Skeletal muscle tissue (tissue), 4 donors: ENCODE measurements around the gene CFAP221. TPM values are rescaled to one million over a fixed set of nuclear protein-coding genes. Genes with fewer than 3 reads are reported as not detected.

Experiments
- H3K27ac ChIP-seq: one replicate; pipeline ENCODE4 v1.7.0; 2013; ENCODE audit warnings: mild to moderate bottlenecking, low read depth, low read length, inconsistent platforms
- H3K27me3 ChIP-seq, 3 donors: one replicate each; pipeline ENCODE4 v1.7.0; 2013; ENCODE audit warnings: low read length in 3 of 3; ENCODE audit not compliant: control insufficient read depth in 3 of 3, insufficient read depth in 3 of 3
- H3K36me3 ChIP-seq, 3 donors: one replicate each; pipeline ENCODE4 v1.7.0; 2013; ENCODE audit warnings: low read length in 3 of 3; ENCODE audit not compliant: control insufficient read depth in 3 of 3, insufficient read depth in 3 of 3
- H3K4me1 ChIP-seq, 3 donors: one replicate each; pipeline ENCODE4 v1.7.0; 2013; ENCODE audit warnings: low read length in 3 of 3, mild to moderate bottlenecking in 3 of 3; ENCODE audit not compliant: control insufficient read depth in 3 of 3, insufficient read depth in 3 of 3
- H3K4me3 ChIP-seq, 3 donors: one replicate each; pipeline ENCODE4 v1.7.0; 2013; ENCODE audit warnings: low read length in 3 of 3
- H3K9ac ChIP-seq, 3 donors: one replicate each; pipeline ENCODE4 v1.7.0; 2013; ENCODE audit warnings: low read length in 3 of 3, mild to moderate bottlenecking in 3 of 3, moderate library complexity in 2 of 3, low read depth in 1 of 3
- H3K9me3 ChIP-seq, 3 donors: one replicate each; pipeline ENCODE4 v1.7.0; 2013; ENCODE audit warnings: low read length in 3 of 3; ENCODE audit not compliant: control insufficient read depth in 3 of 3
- total RNA-seq: library from RNA; depleted of rRNA; stranded (reverse); fragments of >200 nt; gene quantifications from one replicate; pipeline ENCODE4 v1.2.3, GENCODE V29; 2014
- donor health status: Osteomylitis.

The CFAP221 gene
- total RNA-seq, 1 donor from 2014 or later, result 1.0 TPM

GRCh38 chr2:119533560-119533959, 10.7 kb upstream of the CFAP221 start:
- H3K36me3 ChIP-seq, result no peaks in the 10 kb centered on the region
- H3K4me3 ChIP-seq, result no peak overlapping the region
- H3K9ac ChIP-seq, result no peak overlapping the region
- H3K9me3 ChIP-seq, result peaks cover 0 to 8% (median 3%) of the 10 kb centered on the region in 3 donors
- H3K27me3 ChIP-seq, result no peaks in the 10 kb centered on the region
- H3K4me1 ChIP-seq, result no peaks in the 10 kb centered on the region
- H3K27ac ChIP-seq, result no peak overlapping the region

- H3K27me3 ChIP-seq, result no peaks in the 10 kb centered on the region
- no peak overlapping the region for H3K4me3 ChIP-seq
- H3K36me3 ChIP-seq, result no peaks in the 10 kb centered on the region
- H3K27ac ChIP-seq, result no peak overlapping the region
- no peak overlapping the region for H3K9ac ChIP-seq
- peaks cover 0 to 8% (median 3%) of the 10 kb centered on the region in 3 donors for H3K9me3 ChIP-seq
- no peaks in the 10 kb centered on the region for H3K4me1 ChIP-seq
Observed at GRCh38 chr2:119536211-119536610, 8.0 kb upstream of the CFAP221 start.

- no peak overlapping the region for H3K9ac ChIP-seq
- peaks cover 0 to 6% (median 3%) of the 10 kb centered on the region in 3 donors for H3K9me3 ChIP-seq
- H3K27ac ChIP-seq, result no peak overlapping the region
- no peaks in the 10 kb centered on the region for H3K36me3 ChIP-seq
- H3K4me1 ChIP-seq, result no peaks in the 10 kb centered on the region
- no peak overlapping the region for H3K4me3 ChIP-seq
- peaks cover 0 to 3% (median 0%) of the 10 kb centered on the region in 3 donors for H3K27me3 ChIP-seq
Observed at GRCh38 chr2:119536707-119537106, 7.5 kb upstream of the CFAP221 start.

- H3K36me3 ChIP-seq, result no peaks in the 10 kb centered on the region
- H3K27me3 ChIP-seq, result peaks cover 0 to 7% (median 0%) of the 10 kb centered on the region in 3 donors
- H3K9me3 ChIP-seq, result peaks cover 0 to 5% (median 3%) of the 10 kb centered on the region in 3 donors
- H3K27ac ChIP-seq, result no peak overlapping the region
- no peak overlapping the region for H3K9ac ChIP-seq
- no peak overlapping the region for H3K4me3 ChIP-seq
- no peaks in the 10 kb centered on the region for H3K4me1 ChIP-seq
Observed at GRCh38 chr2:119537792-119538191, 6.5 kb upstream of the CFAP221 start.

GRCh38 chr2:119541476-119541875, 2.8 kb upstream of the CFAP221 start:
- Histone ChIP-seq H3K9me3 (no peaks in the 10 kb centered on the region), H3K27ac (no peak overlapping the region), H3K27me3 (peaks cover 0 to 7% (median 0%) of the 10 kb centered on the region in 3 donors), H3K4me1 (peaks cover 3 to 4% (median 4%) of the 10 kb centered on the region in 3 donors), H3K4me3 (no peak overlapping the region), H3K9ac (no peak overlapping the region), H3K36me3 (no peaks in the 10 kb centered on the region)

- Histone ChIP-seq H3K9ac (peak overlapping the region in 2 of 3 donors; percentile 59 to 77), H3K4me3 (peak overlapping the region in 2 of 3 donors; percentile 73 to 74), H3K4me1 (peaks cover 3 to 15% (median 6%) of the 10 kb centered on the region in 3 donors), H3K36me3 (no peaks in the 10 kb centered on the region), H3K27ac (no peak overlapping the region), H3K9me3 (no peaks in the 10 kb centered on the region), H3K27me3 (peaks cover 0 to 7% (median 0%) of the 10 kb centered on the region in 3 donors)
Observed at GRCh38 chr2:119544939-119545475, 758 bp downstream of the CFAP221 start.

- Histone ChIP-seq H3K4me3 (no peak overlapping the region), H3K36me3 (no peaks in the 10 kb centered on the region), H3K9ac (no peak overlapping the region), H3K27ac (no peak overlapping the region), H3K4me1 (peaks cover 3 to 15% (median 6%) of the 10 kb centered on the region in 3 donors), H3K27me3 (peaks cover 0 to 7% (median 0%) of the 10 kb centered on the region in 3 donors), H3K9me3 (no peaks in the 10 kb centered on the region)
Observed at GRCh38 chr2:119545754-119546446, 1.7 kb downstream of the CFAP221 start.

- H3K9ac ChIP-seq, result no peak overlapping the region
- no peaks in the 10 kb centered on the region for H3K36me3 ChIP-seq
- H3K9me3 ChIP-seq, result no peaks in the 10 kb centered on the region
- no peak overlapping the region for H3K27ac ChIP-seq
- H3K27me3 ChIP-seq, result peaks cover 0 to 7% (median 0%) of the 10 kb centered on the region in 3 donors
- peaks cover 3 to 15% (median 6%) of the 10 kb centered on the region in 3 donors for H3K4me1 ChIP-seq
- no peak overlapping the region for H3K4me3 ChIP-seq
Observed at GRCh38 chr2:119546447-119546767, 2.2 kb downstream of the CFAP221 start.

- Histone ChIP-seq H3K4me1 (peaks cover 3 to 15% (median 6%) of the 10 kb centered on the region in 3 donors), H3K9ac (no peak overlapping the region), H3K27ac (no peak overlapping the region)
Observed at GRCh38 chr2:119548516-119549120, 4.4 kb downstream of the CFAP221 start.

GRCh38 chr2:119549241-119549640, 5.0 kb downstream of the CFAP221 start:
- Histone ChIP-seq H3K9me3 (no peaks in the 10 kb centered on the region), H3K36me3 (no peaks in the 10 kb centered on the region), H3K27ac (no peak overlapping the region)

More at GRCh38 chr2:119548516-119549120, 4.4 kb downstream of the CFAP221 start:
- Histone ChIP-seq H3K36me3 (no peaks in the 10 kb centered on the region), H3K4me3 (no peak overlapping the region), H3K27me3 (no peaks in the 10 kb centered on the region), H3K9me3 (no peaks in the 10 kb centered on the region)

More at GRCh38 chr2:119549241-119549640, 5.0 kb downstream of the CFAP221 start:
- peaks cover 0 to 15% (median 6%) of the 10 kb centered on the region in 3 donors for H3K4me1 ChIP-seq
- no peaks in the 10 kb centered on the region for H3K27me3 ChIP-seq
- H3K9ac ChIP-seq, result peak overlapping the region in 1 of 3 donors; percentile 14
- no peak overlapping the region for H3K4me3 ChIP-seq
